Measurements from ENCODE around the gene CNTNAP2.
"Not testable (repeated sequence)": the region's sequence is repeated elsewhere in the genome, so short reads cannot be mapped to it uniquely, and the experiment has no call there.

CNTNAP2 gene

DNA sequence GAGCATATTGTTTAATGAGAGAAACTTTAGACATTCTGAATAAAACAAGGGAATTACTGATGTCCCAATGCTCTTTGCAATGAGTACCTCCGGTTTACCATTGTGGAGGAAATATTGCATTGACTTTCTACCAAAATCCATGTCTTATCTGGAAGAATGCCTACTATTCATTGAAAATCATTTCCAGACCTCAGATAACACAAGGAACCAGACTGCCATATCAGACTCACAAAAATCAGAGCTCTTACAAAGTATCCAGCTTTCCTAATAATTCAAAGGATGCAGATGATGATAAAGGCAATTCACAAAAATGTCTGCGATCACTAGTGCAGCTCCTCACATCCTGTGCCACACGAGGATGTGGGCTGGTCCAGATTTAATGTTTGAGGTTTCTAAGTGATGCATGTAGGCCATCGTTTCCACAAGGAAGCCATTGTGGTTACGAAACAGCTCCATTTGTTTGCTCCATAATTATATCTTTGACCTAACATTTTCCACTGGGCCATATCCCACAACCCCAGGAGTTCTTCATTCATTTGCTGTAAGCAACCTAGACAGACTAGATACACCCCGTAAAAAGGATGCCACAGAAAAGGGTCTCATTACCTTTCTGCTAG, 1642.8 kb downstream of the CNTNAP2 start:
- Histone ChIP-seq H3K4me3 (ENCODE audit: low read length) (no peak overlapping the region), H3K27me3 (ENCODE audit: control insufficient read depth, insufficient read depth, low read length) (no peaks in the 10 kb centered on the region), H3K27ac (ENCODE audit: low read depth, low read length) (no peak overlapping the region), H3K9ac (ENCODE audit: low read length) (no peak overlapping the region), H3K4me1 (ENCODE audit: control insufficient read depth, insufficient read depth, low read length) (no peaks in the 10 kb centered on the region), H3K36me3 (ENCODE audit: control insufficient read depth, insufficient read depth, low read length) (no peaks in the 10 kb centered on the region)

DNA sequence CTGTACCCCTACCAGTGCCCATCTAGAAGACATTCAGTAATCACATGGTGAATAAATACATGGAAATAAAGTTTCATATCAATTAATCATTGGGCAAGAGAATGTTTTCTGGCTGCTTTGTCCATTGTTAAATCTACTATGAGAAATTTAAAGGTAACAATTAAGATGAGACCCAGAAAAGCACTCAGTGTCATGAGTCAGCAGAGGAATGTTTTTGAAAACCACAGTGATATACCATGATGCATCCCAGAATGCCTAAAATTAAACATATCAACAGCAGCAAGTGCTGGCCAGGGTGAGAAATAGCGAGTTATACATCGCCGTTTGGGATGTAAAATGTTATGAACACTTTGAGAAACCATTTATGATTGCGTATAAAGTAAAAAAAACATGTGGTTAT, 1648.7 kb downstream of the CNTNAP2 start:
- Histone ChIP-seq H3K9ac (ENCODE audit: low read length) (no peak overlapping the region), H3K27ac (ENCODE audit: low read depth, low read length) (no peak overlapping the region), H3K4me1 (ENCODE audit: control insufficient read depth, insufficient read depth, low read length) (no peaks in the 10 kb centered on the region), H3K36me3 (ENCODE audit: control insufficient read depth, insufficient read depth, low read length) (no peaks in the 10 kb centered on the region), H3K27me3 (ENCODE audit: control insufficient read depth, insufficient read depth, low read length) (no peaks in the 10 kb centered on the region), H3K4me3 (ENCODE audit: low read length) (no peak overlapping the region)

DNA sequence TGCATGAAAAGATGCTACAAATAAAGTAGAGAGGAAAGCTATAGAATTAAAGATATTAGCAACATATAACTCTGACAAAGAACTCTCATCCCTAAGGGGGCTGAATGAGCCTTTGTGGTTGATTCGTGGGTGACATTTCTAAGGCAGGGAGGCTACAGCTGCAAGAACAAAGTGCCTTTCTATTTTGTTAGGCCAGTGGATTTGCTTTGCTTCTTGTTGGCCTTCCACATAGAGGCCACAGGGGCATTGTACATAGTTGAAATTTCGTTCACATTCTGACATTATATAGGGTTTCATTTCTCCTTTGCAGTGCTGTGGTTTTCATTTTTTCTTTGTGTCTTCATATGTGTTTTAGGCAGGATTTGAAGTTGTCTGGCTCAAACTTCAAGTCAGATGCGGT, 1654.7 kb downstream of the CNTNAP2 start:
- H3K27ac ChIP-seq (ENCODE audit: low read depth, low read length): no peak overlapping the region
- no peaks in the 10 kb centered on the region for H3K36me3 ChIP-seq (ENCODE audit: control insufficient read depth, insufficient read depth, low read length)
- no peaks in the 10 kb centered on the region for H3K4me1 ChIP-seq (ENCODE audit: control insufficient read depth, insufficient read depth, low read length)
- no peaks in the 10 kb centered on the region for H3K27me3 ChIP-seq (ENCODE audit: control insufficient read depth, insufficient read depth, low read length)
- H3K9ac ChIP-seq (ENCODE audit: low read length): no peak overlapping the region
- H3K4me3 ChIP-seq (ENCODE audit: low read length): no peak overlapping the region

- Histone ChIP-seq H3K36me3 (ENCODE audit: control insufficient read depth, insufficient read depth, low read length) (no peaks in the 10 kb centered on the region), H3K27ac (ENCODE audit: low read depth, low read length) (no peak overlapping the region), H3K4me1 (ENCODE audit: control insufficient read depth, insufficient read depth, low read length) (no peaks in the 10 kb centered on the region), H3K27me3 (ENCODE audit: control insufficient read depth, insufficient read depth, low read length) (no peaks in the 10 kb centered on the region), H3K4me3 (ENCODE audit: low read length) (no peak overlapping the region), H3K9ac (ENCODE audit: low read length) (no peak overlapping the region)
Observed at GRCh38 chr7:147774461-147774860, 1657.9 kb downstream of the CNTNAP2 start.

GRCh38 chr7:147775516-147776284, 1659.1 kb downstream of the CNTNAP2 start:
- no peaks in the 10 kb centered on the region for H3K36me3 ChIP-seq (ENCODE audit: control insufficient read depth, insufficient read depth, low read length)
- no peak overlapping the region for H3K4me3 ChIP-seq (ENCODE audit: low read length)
- H3K9ac ChIP-seq (ENCODE audit: low read length): no peak overlapping the region
- H3K4me1 ChIP-seq (ENCODE audit: control insufficient read depth, insufficient read depth, low read length): no peaks in the 10 kb centered on the region
- no peak overlapping the region for H3K27ac ChIP-seq (ENCODE audit: low read depth, low read length)
- no peaks in the 10 kb centered on the region for H3K27me3 ChIP-seq (ENCODE audit: control insufficient read depth, insufficient read depth, low read length)

DNA sequence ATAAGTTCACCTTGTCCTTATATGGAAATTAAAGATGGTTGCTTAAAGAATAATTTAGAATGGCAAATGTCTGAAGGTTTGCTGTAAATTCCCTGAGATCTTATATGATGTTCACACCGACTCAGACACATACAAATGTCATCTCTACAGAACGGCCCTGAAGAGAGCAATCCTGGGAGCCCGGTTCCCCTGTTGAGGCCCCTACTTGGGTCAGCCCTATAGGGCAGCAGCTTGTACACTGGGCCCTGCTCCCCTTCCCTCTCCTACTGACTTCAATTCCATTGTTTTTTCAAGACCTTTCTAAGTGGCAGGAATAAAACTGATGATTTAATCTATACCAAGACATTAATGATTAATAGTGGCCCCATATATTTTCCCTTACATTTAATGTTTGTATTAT, 1660.7 kb downstream of the CNTNAP2 start:
- H3K36me3 ChIP-seq (ENCODE audit: control insufficient read depth, insufficient read depth, low read length): no peaks in the 10 kb centered on the region
- H3K27me3 ChIP-seq (ENCODE audit: control insufficient read depth, insufficient read depth, low read length): no peaks in the 10 kb centered on the region
- H3K9ac ChIP-seq (ENCODE audit: low read length): no peak overlapping the region
- H3K4me1 ChIP-seq (ENCODE audit: control insufficient read depth, insufficient read depth, low read length): no peaks in the 10 kb centered on the region
- no peak overlapping the region for H3K27ac ChIP-seq (ENCODE audit: low read depth, low read length)
- H3K4me3 ChIP-seq (ENCODE audit: low read length): no peak overlapping the region

- no peaks in the 10 kb centered on the region for H3K4me1 ChIP-seq (ENCODE audit: control insufficient read depth, insufficient read depth, low read length)
- no peak overlapping the region for H3K9ac ChIP-seq (ENCODE audit: low read length)
- no peak overlapping the region for H3K27ac ChIP-seq (ENCODE audit: low read depth, low read length)
- H3K36me3 ChIP-seq (ENCODE audit: control insufficient read depth, insufficient read depth, low read length): no peaks in the 10 kb centered on the region
- no peaks in the 10 kb centered on the region for H3K27me3 ChIP-seq (ENCODE audit: control insufficient read depth, insufficient read depth, low read length)
- H3K4me3 ChIP-seq (ENCODE audit: low read length): no peak overlapping the region
Observed at GRCh38 chr7:147779949-147780348, 1663.3 kb downstream of the CNTNAP2 start.

GRCh38 chr7:147796581-147796980, 1680.0 kb downstream of the CNTNAP2 start:
- no peaks in the 10 kb centered on the region for H3K36me3 ChIP-seq (ENCODE audit: control insufficient read depth, insufficient read depth, low read length)
- H3K27ac ChIP-seq (ENCODE audit: low read depth, low read length): no peak overlapping the region
- H3K4me1 ChIP-seq (ENCODE audit: control insufficient read depth, insufficient read depth, low read length): no peaks in the 10 kb centered on the region
- no peak overlapping the region for H3K4me3 ChIP-seq (ENCODE audit: low read length)
- H3K9ac ChIP-seq (ENCODE audit: low read length): no peak overlapping the region
- no peaks in the 10 kb centered on the region for H3K27me3 ChIP-seq (ENCODE audit: control insufficient read depth, insufficient read depth, low read length)

DNA sequence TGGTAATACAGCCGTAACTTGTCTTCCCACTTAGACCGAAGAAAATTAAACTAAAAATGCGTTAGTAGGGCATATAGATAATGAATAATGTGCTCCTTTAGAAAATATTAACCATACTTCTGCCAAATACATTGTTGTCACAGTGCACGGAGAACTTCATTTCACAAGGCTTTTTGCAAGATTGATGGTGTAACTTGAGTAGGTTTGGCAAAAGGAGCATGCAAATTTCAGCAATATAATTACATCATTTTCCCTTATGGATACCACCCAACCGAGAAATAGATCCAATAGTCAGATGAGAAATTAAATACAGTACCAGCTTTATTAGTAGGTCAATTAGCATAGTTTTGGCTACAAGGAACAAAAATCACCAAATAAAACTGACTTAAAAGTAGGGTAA, 1681.4 kb downstream of the CNTNAP2 start:
- no peaks in the 10 kb centered on the region for H3K4me1 ChIP-seq (ENCODE audit: control insufficient read depth, insufficient read depth, low read length)
- H3K9ac ChIP-seq (ENCODE audit: low read length): no peak overlapping the region
- H3K27ac ChIP-seq (ENCODE audit: low read depth, low read length): no peak overlapping the region
- H3K36me3 ChIP-seq (ENCODE audit: control insufficient read depth, insufficient read depth, low read length): no peaks in the 10 kb centered on the region
- no peak overlapping the region for H3K4me3 ChIP-seq (ENCODE audit: low read length)
- H3K27me3 ChIP-seq (ENCODE audit: control insufficient read depth, insufficient read depth, low read length): no peaks in the 10 kb centered on the region

GRCh38 chr7:147801762-147802161, 1685.2 kb downstream of the CNTNAP2 start:
- H3K4me3 ChIP-seq (ENCODE audit: low read length); H3K4me1 ChIP-seq (ENCODE audit: control insufficient read depth, insufficient read depth, low read length); H3K27me3 ChIP-seq (ENCODE audit: control insufficient read depth, insufficient read depth, low read length); H3K36me3 ChIP-seq (ENCODE audit: control insufficient read depth, insufficient read depth, low read length); H3K9ac ChIP-seq (ENCODE audit: low read length); H3K27ac ChIP-seq (ENCODE audit: low read depth, low read length): not testable (repeated sequence)

GRCh38 chr7:147803151-147803550, 1686.5 kb downstream of the CNTNAP2 start:
- no peak overlapping the region for H3K4me3 ChIP-seq (ENCODE audit: low read length)
- H3K27me3 ChIP-seq (ENCODE audit: control insufficient read depth, insufficient read depth, low read length): no peaks in the 10 kb centered on the region
- no peak overlapping the region for H3K9ac ChIP-seq (ENCODE audit: low read length)
- no peaks in the 10 kb centered on the region for H3K36me3 ChIP-seq (ENCODE audit: control insufficient read depth, insufficient read depth, low read length)
- no peak overlapping the region for H3K27ac ChIP-seq (ENCODE audit: low read depth, low read length)
- no peaks in the 10 kb centered on the region for H3K4me1 ChIP-seq (ENCODE audit: control insufficient read depth, insufficient read depth, low read length)

- H3K27me3 ChIP-seq (ENCODE audit: control insufficient read depth, insufficient read depth, low read length): no peaks in the 10 kb centered on the region
- no peaks in the 10 kb centered on the region for H3K36me3 ChIP-seq (ENCODE audit: control insufficient read depth, insufficient read depth, low read length)
- no peak overlapping the region for H3K27ac ChIP-seq (ENCODE audit: low read depth, low read length)
- H3K4me3 ChIP-seq (ENCODE audit: low read length): no peak overlapping the region
- no peak overlapping the region for H3K9ac ChIP-seq (ENCODE audit: low read length)
- H3K4me1 ChIP-seq (ENCODE audit: control insufficient read depth, insufficient read depth, low read length): no peaks in the 10 kb centered on the region
Observed at GRCh38 chr7:147803606-147804005, 1687.0 kb downstream of the CNTNAP2 start.

DNA sequence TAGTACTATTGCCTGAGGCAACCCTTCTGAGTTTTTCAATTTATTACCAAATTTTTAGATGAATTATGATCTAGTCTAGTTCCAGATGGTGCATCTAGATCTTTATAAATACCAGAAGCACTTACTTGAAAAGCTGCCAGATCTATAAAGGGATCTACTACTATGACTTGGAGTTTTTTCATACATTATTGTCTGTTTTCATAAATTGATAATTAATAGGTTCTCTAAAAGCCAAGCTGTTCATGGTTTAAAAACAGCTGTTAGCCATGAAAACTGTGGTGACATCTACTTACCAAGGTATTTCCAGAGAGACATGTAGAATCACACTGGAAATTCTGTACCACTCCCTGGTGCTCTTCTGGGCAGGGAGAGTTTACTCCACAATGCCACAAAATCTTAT, 1687.4 kb downstream of the CNTNAP2 start:
- H3K9ac ChIP-seq (ENCODE audit: low read length): no peak overlapping the region
- no peaks in the 10 kb centered on the region for H3K4me1 ChIP-seq (ENCODE audit: control insufficient read depth, insufficient read depth, low read length)
- no peak overlapping the region for H3K27ac ChIP-seq (ENCODE audit: low read depth, low read length)
- no peaks in the 10 kb centered on the region for H3K27me3 ChIP-seq (ENCODE audit: control insufficient read depth, insufficient read depth, low read length)
- H3K36me3 ChIP-seq (ENCODE audit: control insufficient read depth, insufficient read depth, low read length): no peaks in the 10 kb centered on the region
- H3K4me3 ChIP-seq (ENCODE audit: low read length): no peak overlapping the region
